Ovary (tissue), 3 donors: Measurements from ENCODE around the gene PSG4.
"Not testable (repeated sequence)": the region's sequence is repeated elsewhere in the genome, so short reads cannot be mapped to it uniquely, and the experiment has no call there.

Source experiments
- CTCF ChIP-seq, 3 donors: fragments of 450-650 bp in 2 of 3; fragments of 200-600 bp in 1 of 3; IDR thresholded peaks; one replicate each; pipeline versions ENCODE4 v1.5.1 to v1.8.0; 2016 to 2022; ENCODE audit warnings: antibody characterized with exemption in 3 of 3, mild to moderate bottlenecking in 1 of 3
- EP300 ChIP-seq: sonication (generic); formaldehyde crosslinking; IDR thresholded peaks from one replicate; pipeline ENCODE4 v1.6.1; 2017; ENCODE audit warnings: antibody characterized with exemption
- POLR2A ChIP-seq: fragments of 450-650 bp; IDR thresholded peaks from one replicate; pipeline ENCODE4 v1.6.1; 2017; ENCODE audit warnings: antibody characterized with exemption, mild to moderate bottlenecking, moderate library complexity
- donor health status: DM: no; HTN: no; CAD: no.

GRCh38 chr19:43247243-43247880 is 41.9 kb upstream of the PSG4 start:
- TF ChIP-seq CTCF (IDR thresholded peaks at IDR 0.05); POLR2A; EP300: not testable (repeated sequence)
